ENCODE data around the gene SLC29A3.
A peak's percentile ranks its signal among the peaks of the same experiment; 100 is the strongest.

SLC29A3 gene

DNA sequence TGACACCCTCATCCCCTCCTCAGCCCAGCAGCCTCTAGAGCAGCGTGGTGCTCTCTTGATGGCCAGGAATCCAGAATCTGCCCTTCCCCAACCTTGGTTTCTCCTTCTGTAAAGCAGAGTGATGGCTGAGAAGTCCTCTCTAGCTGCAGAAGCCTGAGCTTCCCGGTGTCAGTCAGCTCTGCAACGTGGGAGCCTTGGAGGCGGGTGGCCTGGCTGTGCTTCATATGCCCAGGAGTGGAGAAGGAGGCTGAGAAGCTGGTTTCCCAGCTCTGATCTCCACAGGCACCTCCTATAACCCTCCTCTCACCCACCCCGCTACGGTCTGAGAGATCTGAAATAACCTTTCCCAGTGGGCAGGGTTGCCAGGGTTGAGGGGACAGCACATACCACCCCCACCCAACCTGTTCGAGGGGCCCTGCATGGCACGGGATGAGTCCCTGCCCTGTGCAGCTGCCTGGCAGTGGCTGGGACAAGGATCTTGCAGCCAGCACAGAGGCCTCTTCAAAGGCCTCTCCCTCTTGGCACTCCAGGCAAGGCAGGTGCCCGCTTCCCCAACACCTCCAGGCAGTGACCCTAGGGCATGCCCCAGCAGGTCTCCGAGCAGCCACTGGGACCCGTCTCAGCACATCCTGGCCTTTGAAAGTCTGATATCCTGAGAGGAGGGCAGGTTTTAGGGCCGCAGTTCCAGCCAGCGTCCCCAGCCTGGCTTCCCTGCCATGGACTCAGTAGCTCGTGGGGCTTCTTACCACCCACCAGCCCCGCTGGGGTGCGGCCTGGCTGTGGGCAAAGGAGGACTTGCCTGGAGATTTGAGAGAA, 18.3 kb upstream of the SLC29A3 start:
- no peak for DNase-seq (ENCODE audit: low read depth in 3 of 3, low spot score in 1 of 3)

DNA sequence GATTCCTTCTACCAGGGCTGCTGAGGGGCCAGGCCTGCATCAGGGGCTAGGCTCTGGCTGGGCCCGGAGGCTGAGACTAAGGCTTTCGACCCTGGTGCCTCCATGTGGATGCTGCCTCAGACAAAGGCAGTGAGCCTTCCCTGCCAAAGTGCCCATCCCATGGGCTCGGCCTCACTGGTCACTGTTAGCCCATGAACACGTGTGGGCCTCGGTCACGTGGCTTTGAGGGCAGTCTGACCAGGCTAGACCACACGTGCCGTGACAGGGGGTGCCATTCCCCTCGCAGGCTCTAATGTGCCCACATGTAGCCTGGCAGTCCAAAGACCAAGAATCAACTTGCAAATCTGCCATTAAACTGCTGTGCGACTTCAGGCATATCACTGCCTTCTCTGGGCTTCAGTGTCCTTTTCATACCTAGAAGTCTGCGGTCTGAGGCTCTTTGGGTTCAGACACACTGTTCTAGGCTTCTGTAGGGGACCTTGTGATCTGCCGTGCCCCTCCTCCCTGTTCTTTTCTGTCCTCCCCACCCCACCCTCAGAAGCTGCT, 17.6 kb upstream of the SLC29A3 start:
- no peak for DNase-seq (ENCODE audit: low read depth in 3 of 3, low spot score in 1 of 3)

GRCh38 chr10:71302451-71302850, 16.6 kb upstream of the SLC29A3 start:
- no peak for DNase-seq (ENCODE audit: low read depth in 3 of 3, low spot score in 1 of 3)

DNA sequence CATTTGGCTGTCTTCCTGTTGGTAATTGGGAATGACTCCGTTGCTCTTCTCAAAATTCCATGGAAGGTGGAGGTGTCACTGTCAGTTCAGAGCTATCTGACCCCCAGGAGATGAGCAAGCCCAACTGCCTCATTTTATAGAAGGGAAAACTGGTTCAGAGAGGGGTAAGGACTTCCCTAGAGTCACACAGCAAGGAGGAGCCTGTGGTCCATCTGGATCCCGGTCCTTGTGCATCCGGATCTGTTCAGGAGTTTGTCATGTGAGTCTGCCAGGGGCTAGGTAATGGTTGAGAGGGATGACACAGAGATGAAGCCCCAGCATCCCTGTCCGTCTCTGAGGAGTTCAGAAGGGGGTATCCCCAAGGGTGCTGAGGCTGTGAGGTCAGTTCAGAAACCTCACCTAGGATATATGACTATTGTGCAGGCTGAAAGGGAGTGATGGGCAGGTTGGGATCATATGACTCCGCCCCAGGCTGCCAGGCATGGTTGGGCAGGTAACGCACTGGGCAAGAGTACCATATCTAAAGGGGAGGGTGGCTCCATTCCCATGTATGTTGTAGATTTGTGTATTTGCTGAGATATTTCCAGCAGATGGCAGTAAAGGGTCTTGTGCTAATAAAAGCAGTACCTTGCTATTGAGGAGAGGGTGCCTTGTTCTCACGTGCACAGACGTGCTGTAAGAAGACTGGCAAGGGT, 16.0 kb upstream of the SLC29A3 start:
- no peak for DNase-seq (ENCODE audit: low read depth in 3 of 3, low spot score in 1 of 3)

GRCh38 chr10:71303569-71303907, 15.5 kb upstream of the SLC29A3 start:
- DNase-seq (ENCODE audit: low read depth in 3 of 3, low spot score in 1 of 3): no peak

DNA sequence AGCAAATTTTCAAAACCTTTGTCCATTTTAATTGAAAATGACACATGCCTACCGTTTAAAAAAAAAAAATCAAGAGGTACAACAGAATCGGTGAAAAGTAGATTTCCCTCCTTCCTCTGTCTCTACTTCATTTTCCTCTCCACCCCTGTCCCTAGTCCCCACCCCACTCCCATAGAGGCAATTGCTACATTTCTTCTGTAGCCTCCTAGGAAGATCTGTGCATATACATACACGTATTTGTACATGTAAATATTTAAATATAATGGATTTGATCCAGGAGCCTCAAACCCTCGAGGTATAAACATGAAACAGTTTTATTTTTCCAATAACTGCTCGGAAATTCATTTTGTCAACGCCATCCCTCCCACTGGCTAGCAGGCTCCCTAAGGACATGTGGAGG, 14.1 kb upstream of the SLC29A3 start:
- no peak for DNase-seq (ENCODE audit: low read depth in 3 of 3, low spot score in 1 of 3)

DNA sequence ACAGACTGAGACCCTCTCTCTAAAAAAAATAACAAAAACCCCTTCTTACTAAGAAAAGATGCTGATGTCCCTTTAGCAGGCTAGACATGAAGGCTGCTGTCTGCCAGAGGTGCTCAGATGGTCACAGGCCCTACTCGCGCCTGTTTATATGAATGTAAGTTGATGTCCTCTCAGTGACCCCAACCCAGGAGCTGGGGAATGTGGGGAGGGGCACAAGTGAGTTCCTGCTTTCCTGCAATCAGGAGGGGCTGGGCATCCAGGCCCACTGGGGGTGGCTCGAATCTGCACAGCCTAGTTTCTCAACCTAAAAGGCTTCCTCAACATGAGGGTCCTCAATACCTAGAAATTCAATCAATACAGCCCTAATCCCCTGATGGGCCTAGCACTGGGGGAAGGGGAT, 12.1 kb upstream of the SLC29A3 start:
- DNase-seq (ENCODE audit: low read depth in 3 of 3, low spot score in 1 of 3): no peak

DNA sequence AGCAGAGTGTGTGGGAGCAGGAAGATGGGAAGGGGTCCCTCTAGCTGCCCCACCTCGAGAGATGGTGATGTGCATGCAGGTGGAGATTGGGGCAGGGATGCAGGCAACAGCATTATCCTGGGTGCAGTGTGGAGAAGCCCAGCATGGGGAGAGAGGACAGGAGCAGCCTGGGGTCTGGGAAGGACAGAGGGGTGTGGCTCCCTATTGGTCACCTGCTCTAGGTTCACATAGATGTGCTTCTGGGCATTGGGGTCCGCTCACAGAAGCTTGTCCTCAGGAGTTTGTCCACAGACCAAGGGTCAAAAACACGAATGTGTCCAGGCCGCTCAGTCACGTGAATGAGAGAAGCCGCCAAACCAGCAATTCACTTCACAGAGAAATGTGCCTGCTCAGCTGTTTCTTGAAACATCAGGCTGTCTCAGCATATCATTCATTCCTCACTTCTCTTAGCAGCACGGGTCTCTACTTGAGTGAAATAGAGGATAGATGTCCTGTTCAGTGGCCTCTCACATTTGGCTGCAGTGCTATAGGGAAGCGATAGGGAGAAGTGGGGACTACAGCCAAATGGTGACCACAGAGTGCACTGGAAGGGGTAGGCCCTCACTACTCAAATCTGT, 11.5 kb upstream of the SLC29A3 start:
- no peak for DNase-seq (ENCODE audit: low read depth in 3 of 3, low spot score in 1 of 3)

- no peak for DNase-seq (ENCODE audit: low read depth in 3 of 3, low spot score in 1 of 3)
Observed at GRCh38 chr10:71308244-71308643, 10.8 kb upstream of the SLC29A3 start.

DNA sequence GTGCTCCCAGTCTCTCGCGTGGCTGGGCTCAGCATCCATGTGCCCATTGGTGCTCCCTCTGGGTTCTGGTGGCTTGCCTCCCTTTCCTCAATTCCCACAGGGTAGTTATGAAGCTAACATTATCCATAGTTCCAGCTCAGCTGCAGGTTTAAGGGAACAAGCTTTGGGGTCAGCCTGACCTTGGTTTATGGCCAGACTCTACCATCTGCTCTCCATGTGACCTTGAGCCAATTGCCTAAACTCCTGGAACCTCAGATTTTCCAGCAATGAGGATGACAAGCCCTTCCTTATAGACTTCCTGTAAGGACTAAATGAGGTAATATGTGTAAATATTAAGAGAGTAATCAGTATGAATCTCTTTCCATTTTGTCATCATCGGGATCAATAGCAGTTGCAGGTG, 10.1 kb upstream of the SLC29A3 start:
- no peak for DNase-seq (ENCODE audit: low read depth in 3 of 3, low spot score in 1 of 3)

GRCh38 chr10:71309919-71310318, 9.1 kb upstream of the SLC29A3 start:
- DNase-seq (ENCODE audit: low read depth in 3 of 3, low spot score in 1 of 3): no peak

GRCh38 chr10:71312220-71312619, 6.8 kb upstream of the SLC29A3 start:
- DNase-seq (ENCODE audit: low read depth in 3 of 3, low spot score in 1 of 3): no peak

- no peak for DNase-seq (ENCODE audit: low read depth in 3 of 3, low spot score in 1 of 3)
Observed at GRCh38 chr10:71312811-71313789, 6.0 kb upstream of the SLC29A3 start.

DNA sequence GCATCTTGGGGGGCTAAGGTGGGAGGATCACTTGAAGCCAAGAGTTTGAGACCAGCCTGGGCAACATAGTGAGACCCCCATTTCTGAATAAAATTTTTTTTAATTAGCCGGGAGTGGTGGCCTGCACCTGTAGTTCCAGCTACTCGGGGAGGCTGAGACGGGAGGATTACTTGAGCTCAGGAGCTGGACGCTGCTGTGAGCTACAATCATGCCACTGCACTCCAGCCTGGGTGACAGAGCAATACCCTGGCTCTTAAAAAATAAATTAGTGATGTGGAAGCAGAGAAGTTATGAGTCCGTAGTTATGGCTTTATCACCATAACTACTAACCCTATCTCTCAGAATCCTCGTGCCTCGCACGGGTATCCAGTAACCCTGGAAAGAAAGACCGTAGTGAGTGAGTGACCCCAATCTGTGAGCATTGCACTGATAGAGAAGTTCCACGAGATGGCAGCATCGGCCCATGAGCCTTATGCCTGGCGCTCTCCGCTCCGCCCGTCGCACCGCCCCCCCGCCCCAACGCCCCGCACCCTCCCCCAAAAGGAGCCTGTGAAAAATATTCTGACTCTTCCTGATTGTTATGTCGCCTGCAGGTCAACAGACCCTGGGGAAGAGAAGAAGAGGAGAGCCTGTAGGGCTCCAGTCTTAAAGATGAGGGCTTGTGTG, 4.9 kb upstream of the SLC29A3 start:
- peak in 2 of 3 donors; percentile 30 to 39 for DNase-seq (ENCODE audit: low read depth in 3 of 3, low spot score in 1 of 3)

DNA sequence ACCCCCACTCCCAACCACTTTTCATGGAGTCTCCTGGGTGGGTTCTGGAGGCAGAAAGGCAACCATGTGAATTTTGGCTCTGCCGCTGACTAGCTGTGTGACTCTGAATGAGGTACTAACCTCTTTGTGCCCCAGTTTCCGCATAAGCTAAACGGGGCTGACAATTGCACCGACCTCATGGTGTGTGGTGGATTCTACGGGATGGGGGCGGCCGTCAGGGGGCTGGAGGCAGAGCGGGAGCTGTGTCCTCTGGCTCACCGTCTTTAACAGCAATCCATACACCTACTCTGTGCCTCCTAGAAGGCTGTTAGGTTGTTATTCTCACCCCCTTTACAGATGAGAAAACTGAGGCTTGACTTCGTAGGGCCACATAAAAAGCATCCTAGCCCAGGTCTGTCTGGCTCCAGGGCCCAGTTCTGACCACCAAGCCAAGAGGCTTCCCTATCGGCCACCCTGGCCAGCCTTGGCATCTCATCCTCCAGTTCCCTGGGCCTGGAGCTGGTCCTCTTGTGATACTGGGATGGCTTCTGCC, 4.3 kb upstream of the SLC29A3 start:
- no peak for DNase-seq (ENCODE audit: low read depth in 3 of 3, low spot score in 1 of 3)

DNA sequence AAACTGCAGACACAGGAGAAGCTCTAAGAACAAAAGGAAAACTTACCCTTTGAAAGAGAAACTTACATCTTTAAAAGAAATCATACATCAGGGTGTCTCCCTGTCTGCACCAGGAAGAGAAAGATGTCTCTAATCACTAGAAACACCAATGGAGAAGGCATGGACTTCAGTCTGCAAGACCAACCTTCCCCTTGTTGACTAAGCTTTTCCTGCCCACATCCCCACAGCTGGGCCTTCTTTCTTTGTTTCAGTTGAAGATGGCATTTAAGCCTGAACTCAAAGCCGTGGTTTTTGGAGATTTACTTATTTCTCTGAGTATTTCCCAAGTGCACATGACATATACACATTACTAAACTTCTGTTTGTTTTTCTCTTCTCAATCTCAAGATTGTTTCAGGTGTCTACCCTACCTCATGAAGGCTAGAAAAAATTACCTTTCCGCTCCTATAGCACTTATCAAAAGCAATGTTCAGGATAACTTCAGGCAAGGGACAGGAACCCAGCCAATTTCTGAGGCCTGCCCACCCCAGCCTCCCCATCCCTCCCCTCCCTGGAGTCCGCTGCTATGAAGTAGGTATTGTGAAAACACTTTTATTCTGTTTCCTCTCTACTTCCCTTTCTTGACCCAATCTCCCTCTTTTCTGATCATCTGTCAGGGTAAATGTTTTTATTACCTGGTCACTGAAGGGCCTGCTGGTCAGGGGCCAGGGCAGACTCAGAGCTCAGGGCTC, 2.8 kb upstream of the SLC29A3 start:
- no peak for DNase-seq (ENCODE audit: low read depth in 3 of 3, low spot score in 1 of 3)

GRCh38 chr10:71316786-71317160, 2.3 kb upstream of the SLC29A3 start:
- no peak for DNase-seq (ENCODE audit: low read depth in 3 of 3, low spot score in 1 of 3)

DNA sequence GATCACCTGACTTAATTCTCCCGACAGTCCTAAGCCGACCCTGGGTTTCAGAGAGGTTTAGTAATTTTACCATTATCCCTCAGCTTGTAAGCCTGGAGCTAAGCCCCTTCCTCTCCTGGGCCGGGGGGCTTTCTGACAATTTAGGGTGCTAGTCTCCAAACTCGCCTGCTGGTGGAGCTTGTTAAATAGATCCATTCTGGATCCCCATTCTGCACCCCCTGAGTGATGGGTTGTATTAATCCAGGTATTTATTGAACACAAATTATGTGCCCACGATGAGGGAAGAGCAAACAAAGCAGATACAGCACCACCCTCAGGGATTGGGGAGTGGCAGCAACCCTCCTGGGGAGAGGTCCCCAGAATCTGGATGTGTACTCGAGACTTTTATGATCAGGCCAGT, 1.3 kb upstream of the SLC29A3 start:
- DNase-seq (ENCODE audit: low read depth in 3 of 3, low spot score in 1 of 3): no peak

DNA sequence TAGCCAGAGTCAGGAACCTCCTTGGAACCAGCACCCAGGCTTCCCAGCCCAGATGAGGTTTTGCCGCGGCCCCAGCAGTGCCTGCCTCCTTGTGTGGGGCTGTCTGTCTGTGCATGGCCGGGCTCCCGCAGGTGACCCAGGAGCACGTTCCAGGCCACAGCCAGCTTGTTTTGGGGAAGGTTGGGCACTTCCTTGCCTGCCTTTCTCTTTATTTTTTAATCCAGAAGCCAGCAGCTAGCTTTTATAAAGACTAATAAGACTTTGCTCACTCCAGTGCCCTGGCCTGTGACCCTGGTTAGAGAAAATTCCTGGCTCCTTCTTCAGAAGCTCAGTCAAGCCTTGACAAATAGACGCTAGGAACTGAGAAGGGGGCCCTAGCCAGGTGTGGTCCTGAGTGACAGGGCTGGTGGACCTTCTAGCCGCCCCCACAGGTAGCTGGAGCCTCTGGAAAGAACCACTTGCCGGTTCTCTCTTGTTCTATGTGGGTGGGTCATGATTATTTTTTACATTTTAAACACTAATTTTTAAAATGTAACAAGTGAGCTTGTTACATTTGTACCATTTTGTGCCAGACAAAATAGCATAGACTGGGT, 837 bp downstream of the SLC29A3 start:
- DNase-seq (ENCODE audit: low read depth in 3 of 3, low spot score in 1 of 3): no peak
